ENCODE measurements around the gene FBXO24.

FBXO24 gene

GRCh38 chr7:100575746-100576383, 10.3 kb upstream of the FBXO24 start:
- no peak for DNase-seq (ENCODE audit: low spot score in 2 of 2)
- ATAC-seq = no peak
- no peaks in the 10 kb centered on the region for H3K9me3 Mint-ChIP-seq
- peaks cover 21% of the 10 kb centered on the region for H3K36me3 Mint-ChIP-seq
- no peak overlapping the region for H3K4me3 Mint-ChIP-seq
- H3K4me1 Mint-ChIP-seq = peaks cover 6% of the 10 kb centered on the region
- H3K27ac Mint-ChIP-seq = peak overlapping the region; percentile 69

GRCh38 chr7:100576384-100576993, 9.6 kb upstream of the FBXO24 start:
- no peaks in the 10 kb centered on the region for H3K9me3 Mint-ChIP-seq
- DNase-seq (ENCODE audit: low spot score in 2 of 2) (no peak), ATAC-seq (no peak)
- peaks cover 6% of the 10 kb centered on the region for H3K4me1 Mint-ChIP-seq
- peak overlapping the region; percentile 69 for H3K27ac Mint-ChIP-seq
- H3K4me3 Mint-ChIP-seq = no peak overlapping the region
- peaks cover 17% of the 10 kb centered on the region for H3K36me3 Mint-ChIP-seq

GRCh38 chr7:100577103-100577502, 9.0 kb upstream of the FBXO24 start:
- Mint-ChIP-seq H3K36me3 (peaks cover 13% of the 10 kb centered on the region), H3K9me3 (no peaks in the 10 kb centered on the region), H3K27ac (no peak overlapping the region), H3K4me3 (no peak overlapping the region), H3K4me1 (peaks cover 3% of the 10 kb centered on the region)
- ATAC-seq (no peak), DNase-seq (ENCODE audit: low spot score in 2 of 2) (no peak)

GRCh38 chr7:100577507-100577906, 8.6 kb upstream of the FBXO24 start:
- H3K36me3 Mint-ChIP-seq = peaks cover 9% of the 10 kb centered on the region
- H3K4me3 Mint-ChIP-seq = no peak overlapping the region
- H3K4me1 Mint-ChIP-seq = peaks cover 5% of the 10 kb centered on the region
- no peaks in the 10 kb centered on the region for H3K9me3 Mint-ChIP-seq
- DNase-seq (ENCODE audit: low spot score in 2 of 2) = no peak
- H3K27ac Mint-ChIP-seq = no peak overlapping the region
- no peak for ATAC-seq

- H3K4me3 Mint-ChIP-seq = no peak overlapping the region
- H3K4me1 Mint-ChIP-seq = peaks cover 15% of the 10 kb centered on the region
- ATAC-seq (no peak), DNase-seq (ENCODE audit: low spot score in 2 of 2) (no peak)
- no peaks in the 10 kb centered on the region for H3K9me3 Mint-ChIP-seq
- H3K36me3 Mint-ChIP-seq = peaks cover 5% of the 10 kb centered on the region
- peak overlapping the region; percentile 61 for H3K27ac Mint-ChIP-seq
These were observed 7.6 kb upstream of the FBXO24 start for GRCh38 chr7:100578246-100579183.

GRCh38 chr7:100580466-100581283, 5.5 kb upstream of the FBXO24 start:
- H3K4me1 Mint-ChIP-seq = peaks cover 36% of the 10 kb centered on the region
- H3K9me3 Mint-ChIP-seq = no peaks in the 10 kb centered on the region
- DNase-seq (ENCODE audit: low spot score in 2 of 2) = no peak
- H3K36me3 Mint-ChIP-seq = peaks cover 24% of the 10 kb centered on the region
- ATAC-seq = no peak
- no peak overlapping the region for H3K4me3 Mint-ChIP-seq
- H3K27ac Mint-ChIP-seq = no peak overlapping the region

GRCh38 chr7:100582041-100582579, 4.0 kb upstream of the FBXO24 start:
- no peak for ATAC-seq
- H3K4me1 Mint-ChIP-seq = peaks cover 44% of the 10 kb centered on the region
- H3K27ac Mint-ChIP-seq = peak overlapping the region; percentile 93
- peaks cover 33% of the 10 kb centered on the region for H3K36me3 Mint-ChIP-seq
- no peaks in the 10 kb centered on the region for H3K9me3 Mint-ChIP-seq
- no peak for DNase-seq (ENCODE audit: low spot score in 2 of 2)
- H3K4me3 Mint-ChIP-seq = peak overlapping the region; percentile 97

- no peaks in the 10 kb centered on the region for H3K9me3 Mint-ChIP-seq
- H3K4me3 Mint-ChIP-seq = peak overlapping the region; percentile 97
- peaks cover 44% of the 10 kb centered on the region for H3K4me1 Mint-ChIP-seq
- H3K36me3 Mint-ChIP-seq = peaks cover 33% of the 10 kb centered on the region
- no peak for ATAC-seq
- DNase-seq (ENCODE audit: low spot score in 2 of 2) = no peak
- peak overlapping the region; percentile 93 for H3K27ac Mint-ChIP-seq
These were observed 3.5 kb upstream of the FBXO24 start for GRCh38 chr7:100582650-100583049.

- Mint-ChIP-seq H3K9me3 (no peaks in the 10 kb centered on the region), H3K4me1 (peaks cover 44% of the 10 kb centered on the region), H3K27ac (peak overlapping the region; percentile 93), H3K4me3 (peak overlapping the region; percentile 97), H3K36me3 (peaks cover 33% of the 10 kb centered on the region)
- DNase-seq (ENCODE audit: low spot score in 2 of 2) = peak; percentile 45 to 82
- ATAC-seq = peak; percentile 29
These were observed 2.7 kb upstream of the FBXO24 start for GRCh38 chr7:100583132-100584053.

GRCh38 chr7:100584054-100584682, 2.0 kb upstream of the FBXO24 start:
- Mint-ChIP-seq H3K4me3 (peak overlapping the region; percentile 97), H3K9me3 (no peaks in the 10 kb centered on the region), H3K4me1 (peaks cover 44% of the 10 kb centered on the region), H3K36me3 (peaks cover 33% of the 10 kb centered on the region), H3K27ac (peak overlapping the region; percentile 93)
- DNase-seq (ENCODE audit: low spot score in 2 of 2) (no peak), ATAC-seq (no peak)

GRCh38 chr7:100584683-100585510, 1.2 kb upstream of the FBXO24 start:
- no peak for ATAC-seq
- H3K4me1 Mint-ChIP-seq = peaks cover 44% of the 10 kb centered on the region
- no peak for DNase-seq (ENCODE audit: low spot score in 2 of 2)
- H3K9me3 Mint-ChIP-seq = no peaks in the 10 kb centered on the region
- peak overlapping the region; percentile 93 for H3K27ac Mint-ChIP-seq
- H3K36me3 Mint-ChIP-seq = peaks cover 33% of the 10 kb centered on the region
- peak overlapping the region; percentile 97 for H3K4me3 Mint-ChIP-seq

- peak in 1 of 2 donors; percentile 38 for DNase-seq (ENCODE audit: low spot score in 2 of 2)
- Mint-ChIP-seq H3K4me1 (peaks cover 44% of the 10 kb centered on the region), H3K4me3 (peak within 1 kb of the TSS; percentile 97), H3K27ac (peak within 1 kb of the TSS; percentile 93), H3K9me3 (no peaks in the 10 kb centered on the region), H3K36me3 (peaks cover 33% of the 10 kb centered on the region)
- ATAC-seq = peak; percentile 35
These were observed 440 bp upstream of the FBXO24 start, which contains the start of gene LRCH4 for GRCh38 chr7:100585511-100586265. TSS of gene LRCH4 (minus strand) at chr7:100586129. CDS start at chr7:100586100, 29 bp downstream.
